H1 (cell line): ENCODE results near the gene SAG. TPM values are rescaled to one million over a fixed set of nuclear protein-coding genes. Genes with fewer than 3 reads are reported as not detected.

ENCODE experiments used
- CTCF ChIA-PET: fragments of 300-600 bp; sonication (Branson Sonifier 250); formaldehyde crosslinking; loops from one replicate; lab custom pipeline; 2021; ENCODE audit not compliant: partially characterized antibody; lab: Charles Lee
- POLR2A ChIA-PET: fragments of 300-600 bp; sonication (Branson Sonifier 250); formaldehyde crosslinking; loops from one replicate; lab custom pipeline; 2021; ENCODE audit warnings: inconsistent platforms; ENCODE audit not compliant: partially characterized antibody; lab: Charles Lee
- DNase-seq, 2 experiments: peaks; one replicate each; pipeline versions ENCODE4 v3.0.0 to v3.0.0-alpha.2; 2010 to 2022; ENCODE audit warnings: low spot score in 2 of 2, low read depth in 1 of 2, mixed read lengths in 1 of 2
- FAIRE-seq: peaks from 2 replicates; lab custom pipeline; 2011; peaks lifted over from hg19 to GRCh38; lab: Jason Lieb, UNC
- H2AFZ ChIP-seq: 2 replicates; pipeline ENCODE4 v1.8.1; 2012; ENCODE audit warnings: low read length, inconsistent platforms
- H2AK5ac ChIP-seq: 2 replicates; pipeline ENCODE4 v1.6.1; 2013; ENCODE audit warnings: low read depth, low read length
- H2BK120ac ChIP-seq: replicated peaks from 2 replicates; pipeline ENCODE3; 2013; ENCODE audit warnings: low read depth, low read length, inconsistent platforms
- H2BK12ac ChIP-seq: 2 replicates; pipeline ENCODE4 v1.6.1; 2013; ENCODE audit warnings: low read depth, low read length
- H2BK15ac ChIP-seq: 2 replicates; pipeline ENCODE4 v1.6.1; 2013; ENCODE audit warnings: low read length
- H2BK20ac ChIP-seq: 2 replicates; pipeline ENCODE4 v1.6.1; 2013; ENCODE audit warnings: low read length
- H2BK5ac ChIP-seq: 2 replicates; pipeline ENCODE4 v1.6.1; 2013; ENCODE audit warnings: low read depth, low read length
- H3K14ac ChIP-seq: 2 replicates; pipeline ENCODE4 v1.6.1; 2013; ENCODE audit warnings: inconsistent platforms; ENCODE audit not compliant: insufficient read length
- H3K18ac ChIP-seq: 2 replicates; pipeline ENCODE4 v1.6.1; 2013; ENCODE audit warnings: low read length; ENCODE audit errors: extremely low read depth
- H3K23ac ChIP-seq: 2 replicates; pipeline ENCODE4 v1.6.1; 2013; ENCODE audit warnings: inconsistent platforms; ENCODE audit not compliant: insufficient read length
- H3K23me2 ChIP-seq: 2 replicates; pipeline ENCODE4 v1.6.1; 2013; ENCODE audit warnings: low read depth, low read length
- H3K27ac ChIP-seq: 2 replicates; pipeline ENCODE4 v1.6.1; 2011; ENCODE audit warnings: low read depth, low read length, inconsistent platforms
- H3K27me3 ChIP-seq, 4 experiments: replicated peaks in 1 of 4; 1 replicate in 1 of 4; 2 replicates in 3 of 4; pipeline versions ENCODE4 v1.6.1 to v1.8.1; 2011 to 2013; ENCODE audit warnings: low read length in 3 of 4, mild to moderate bottlenecking in 3 of 4, inconsistent platforms in 2 of 4, mixed read lengths in 2 of 4, moderate library complexity in 1 of 4; ENCODE audit not compliant: control insufficient read depth in 3 of 4, insufficient read depth in 3 of 4; ENCODE audit errors: extremely low read depth in 1 of 4
- H3K36me3 ChIP-seq, 4 experiments: 2 replicates each; pipeline versions ENCODE4 v1.6.1 to v1.8.1; 2011 to 2013; ENCODE audit warnings: mild to moderate bottlenecking in 4 of 4, low read length in 3 of 4, moderate library complexity in 2 of 4, control low read depth in 1 of 4, inconsistent platforms in 1 of 4; ENCODE audit not compliant: insufficient read depth in 4 of 4, control insufficient read depth in 2 of 4
- H3K4ac ChIP-seq: replicated peaks from 2 replicates; pipeline ENCODE3; 2013; ENCODE audit warnings: low read length, low read depth, mixed read lengths, inconsistent platforms; ENCODE audit not compliant: insufficient read length
- H3K4me1 ChIP-seq, 4 experiments: replicated peaks in 1 of 4; 1 replicate in 1 of 4; 2 replicates in 3 of 4; pipeline versions ENCODE4 v1.6.1 to v1.8.1; 2011 to 2013; ENCODE audit warnings: low read length in 3 of 4, inconsistent platforms in 2 of 4, mixed read lengths in 1 of 4; ENCODE audit not compliant: insufficient read depth in 4 of 4, control insufficient read depth in 3 of 4
- H3K4me2 ChIP-seq, 2 experiments: 2 replicates each; pipeline versions ENCODE4 v1.6.1 to v1.8.1; 2011 to 2013; ENCODE audit warnings: low read depth in 2 of 2, low read length in 2 of 2, control low read depth in 1 of 2, inconsistent platforms in 1 of 2, mild to moderate bottlenecking in 1 of 2; ENCODE audit not compliant: insufficient read depth in 1 of 2
- H3K4me3 ChIP-seq, 4 experiments: fragments of 200-600, 300-600 bp in 1 of 4; sonication (generic), shearing (Covaris generic), sonication (Bioruptor Twin) in 1 of 4; 2 replicates each; pipeline versions ENCODE4 v1.5.1 to v1.8.1; 2011 to 2016; ENCODE audit warnings: low read length in 4 of 4, low read depth in 3 of 4, control low read depth in 2 of 4, inconsistent platforms in 2 of 4, mild to moderate bottlenecking in 2 of 4, mixed read lengths in 1 of 4, moderate library complexity in 1 of 4; ENCODE audit not compliant: insufficient read depth in 2 of 4; ENCODE audit errors: extremely low read depth in 1 of 4
- H3K56ac ChIP-seq: replicated peaks from 2 replicates; pipeline ENCODE3; 2013; ENCODE audit warnings: low read depth, mild to moderate bottlenecking, mixed read lengths, low read length, inconsistent platforms; ENCODE audit not compliant: insufficient read length
- H3K79me1 ChIP-seq: 2 replicates; pipeline ENCODE4 v1.6.1; 2013; ENCODE audit warnings: low read depth, low read length, control low read depth
- H3K79me2 ChIP-seq, 2 experiments: 2 replicates each; pipeline versions ENCODE4 v1.6.1 to v1.8.1; 2012 to 2013; ENCODE audit warnings: low read length in 2 of 2, mild to moderate bottlenecking in 2 of 2, inconsistent platforms in 1 of 2; ENCODE audit not compliant: insufficient read depth in 2 of 2, control insufficient read depth in 1 of 2
- H3K9ac ChIP-seq, 4 experiments: replicated peaks in 1 of 4; 1 replicate in 1 of 4; 2 replicates in 3 of 4; pipeline versions ENCODE4 v1.6.1 to v1.8.1; 2011 to 2013; ENCODE audit warnings: low read depth in 3 of 4, low read length in 3 of 4, control low read depth in 2 of 4, mild to moderate bottlenecking in 2 of 4, moderate library complexity in 2 of 4, inconsistent platforms in 1 of 4; ENCODE audit errors: extremely low read depth in 1 of 4
- H3K9me3 ChIP-seq, 2 experiments: 2 replicates each; pipeline versions ENCODE4 v1.6.1 to v1.8.1; 2012 to 2013; ENCODE audit warnings: mild to moderate bottlenecking in 2 of 2, moderate library complexity in 2 of 2, control low read depth in 1 of 2, inconsistent platforms in 1 of 2, low read depth in 1 of 2, low read length in 1 of 2, mixed read lengths in 1 of 2; ENCODE audit not compliant: insufficient read depth in 2 of 2
- H4K20me1 ChIP-seq, 2 experiments: replicated peaks in 1 of 2; 2 replicates each; pipeline versions ENCODE3 to v1.8.1; 2011 to 2013; ENCODE audit warnings: inconsistent platforms in 2 of 2, low read length in 2 of 2, mild to moderate bottlenecking in 1 of 2; ENCODE audit not compliant: insufficient read depth in 2 of 2, control insufficient read depth in 1 of 2
- H4K5ac ChIP-seq: 2 replicates; pipeline ENCODE4 v1.6.1; 2013; ENCODE audit warnings: low read length, low read depth, mixed read lengths, inconsistent platforms; ENCODE audit not compliant: insufficient read length
- H4K8ac ChIP-seq: 2 replicates; pipeline ENCODE4 v1.8.0; 2013; ENCODE audit warnings: mild to moderate bottlenecking, moderate library complexity, low read length, inconsistent platforms; ENCODE audit not compliant: insufficient read depth; ENCODE audit errors: extremely low read depth
- H4K91ac ChIP-seq: replicated peaks from 2 replicates; pipeline ENCODE3; 2013; ENCODE audit warnings: low read length, mixed read lengths, inconsistent platforms; ENCODE audit not compliant: insufficient read length
- BRCA1 ChIP-seq: IDR thresholded peaks from 2 replicates; pipeline ENCODE4 v1.6.1; 2012; ENCODE audit warnings: low read depth, low read length, improper control_type of control experiment
- CHD1 ChIP-seq: IDR thresholded peaks from 2 replicates; pipeline ENCODE4 v1.6.1; 2012; ENCODE audit warnings: low read depth, low read length, improper control_type of control experiment
- CTBP2 ChIP-seq: IDR thresholded peaks from 2 replicates; pipeline ENCODE4 v1.7.0; 2011; ENCODE audit warnings: borderline replicate concordance, mild to moderate bottlenecking, moderate library complexity, mixed read lengths, low read length; ENCODE audit not compliant: insufficient read depth, insufficient read length
- EGR1 ChIP-seq: IDR thresholded peaks from 2 replicates; pipeline ENCODE4 v1.6.1; 2011; ENCODE audit warnings: low read depth, low read length, borderline replicate concordance
- HDAC6 ChIP-seq: IDR thresholded peaks from one replicate; pipeline ENCODE4 v1.7.1; 2012; ENCODE audit warnings: low read depth, mild to moderate bottlenecking, inconsistent platforms, low read length, moderate library complexity
- MAFK ChIP-seq: IDR thresholded peaks from 2 replicates; pipeline ENCODE4 v1.6.1; 2012; ENCODE audit warnings: low read depth, mild to moderate bottlenecking, improper control_type of control experiment, low read length
- POLR2A ChIP-seq, 2 experiments: IDR thresholded peaks; 1 replicate in 1 of 2; 2 replicates in 1 of 2; pipeline ENCODE4 v1.6.1; 2011; ENCODE audit warnings: low read depth in 2 of 2, low read length in 2 of 2, mild to moderate bottlenecking in 2 of 2; ENCODE audit errors: control extremely low read depth in 1 of 2
- RAD21 ChIP-seq, 2 experiments: IDR thresholded peaks in 1 of 2; conservative IDR thresholded peaks in 1 of 2; 2 replicates each; pipeline ENCODE4 v1.6.1; 2011; ENCODE audit warnings: low read depth in 2 of 2, low read length in 2 of 2, improper control_type of control experiment in 1 of 2, inconsistent platforms in 1 of 2, mild to moderate bottlenecking in 1 of 2, moderate library complexity in 1 of 2
- SP1 ChIP-seq: IDR thresholded peaks from 2 replicates; pipeline ENCODE4 v1.6.1; 2011; ENCODE audit warnings: low read depth, low read length
- TAF1 ChIP-seq: IDR thresholded peaks from 2 replicates; pipeline ENCODE4 v1.6.1; 2011; ENCODE audit warnings: mild to moderate bottlenecking, low read depth, low read length
- YY1 ChIP-seq: IDR thresholded peaks from 2 replicates; pipeline ENCODE4 v1.6.1; 2011; ENCODE audit warnings: low read depth, mild to moderate bottlenecking, low read length
- ZNF274 ChIP-seq: IDR thresholded peaks from 2 replicates; pipeline ENCODE4 v1.7.0; 2012; ENCODE audit warnings: low read length, borderline replicate concordance; ENCODE audit errors: extremely low read depth
- WGBS, 2 experiments: shearing (Covaris generic) in 1 of 2; methylation state at CpG; one replicate each; pipeline versions ENCODE4 v1.1.6 to v1.1.7; 2013 to 2015; ENCODE audit warnings: low lambda C conversion rate in 2 of 2, mixed read lengths in 2 of 2, inconsistent platforms in 1 of 2, low coverage in 1 of 2, missing lambda C conversion rate in 1 of 2; ENCODE audit not compliant: insufficient replicate concordance in 2 of 2, insufficient coverage in 1 of 2, insufficient read length in 1 of 2; ENCODE audit errors: extremely low coverage in 1 of 2, missing lambda C conversion rate in 1 of 2; 5-methylcytosine and 5-hydroxymethylcytosine counted together
- polyA plus RNA-seq, 7 experiments: library from polyadenylated mRNA; depleted of rRNA in 3 of 7; stranded (reverse) in 5 of 7; unstranded in 2 of 7; fragments of >200 nt in 5 of 7; fragments of 200-250 nt in 2 of 7; gene quantifications; 1 replicate in 5 of 7; 2 replicates in 1 of 7; 4 replicates in 1 of 7; pipeline versions ENCODE4 v1.2.1 to v1.2.3, GENCODE V29; 2011 to 2013; ENCODE audit warnings: missing spikeins in 2 of 7, mixed read lengths in 2 of 7
- total RNA-seq: library from RNA; stranded (reverse); fragmentation: NEBNext Ultra II Directional; extraction: Animal tissue kit (Norgen Biotek cat#: 25700); gene quantifications from 2 replicates; pipeline ENCODE4 v1.2.1, GENCODE V29; 2021

SAG gene
- total and polyA plus RNA-seq, 2 of the 8 experiments (the other 6 are each of a cell fraction or from before 2014, with no cell fraction given) = not detected

GRCh38 chr2:233297076-233297475 is 10.5 kb upstream of the SAG start:
- Histone ChIP-seq H3K27me3 (no peaks in the 10 kb centered on the region), H3K4me2 (no peak overlapping the region), H3K36me3 (peaks cover 21 to 42% (median 39%) of the 10 kb centered on the region in 4 experiments; a peak in 7 of 8 replicates), H3K14ac (no peak overlapping the region), H3K56ac (no peak overlapping the region), H3K79me2 (no peaks in the 10 kb centered on the region), H4K8ac (no peak overlapping the region), H3K9ac (no peak overlapping the region), H2BK20ac (no peak overlapping the region), H3K27ac (no peak overlapping the region), H4K5ac (no peak overlapping the region), H3K9me3 (no peaks in the 10 kb centered on the region), H2BK120ac (no peak overlapping the region), H3K23me2 (no peaks in the 10 kb centered on the region), H3K4me1 (no peaks in the 10 kb centered on the region), H3K4me3 (no peak overlapping the region), H3K23ac (no peak overlapping the region), H2AFZ (no peak overlapping the region), H2AK5ac (no peak overlapping the region), H3K79me1 (no peaks in the 10 kb centered on the region), H3K4ac (no peak overlapping the region), H2BK12ac (no peak overlapping the region), H2BK15ac (no peak overlapping the region), H3K18ac (no peak overlapping the region), H2BK5ac (no peak overlapping the region), H4K20me1 (peaks cover 0 to 2% of the 10 kb centered on the region in 2 experiments), H4K91ac (no peak overlapping the region)
- WGBS, 2 experiments = 91% methylated on average over 7 of the region's 7 CpGs; no CpG with 5 or more reads in 1 of the 2 experiments
- ChIA-PET POLR2A (interaction anchor here (1.0 to 1.1 kb wide), 2 partner anchors 12 to 47 kb away, joined by 3 to 8 read pairs; no protein-coding TSS in a partner anchor), CTCF (no interaction called here)
- FAIRE-seq (no peak), DNase-seq (no peak)
- TF ChIP-seq EGR1 (no peak), CHD1 (no peak), CTBP2 (no peak), MAFK (no peak), RAD21 (IDR thresholded peaks at IDR 0.05 in 1 of 2, conservative IDR thresholded peaks at IDR 0.05 in 1 of 2; ENCODE audit: low read depth in 2 of 2, low read length in 2 of 2) (no peak), HDAC6 (no peak), YY1 (no peak), POLR2A (IDR thresholded peaks at IDR 0.05; ENCODE audit: control extremely low read depth in 1 of 2, low read depth in 2 of 2, low read length in 2 of 2) (no peak), ZNF274 (no peak), SP1 (no peak), TAF1 (no peak), BRCA1 (no peak)
